ENCODE measurements around the gene SSMEM1.
A peak's percentile ranks its signal among the peaks of the same experiment; 100 is the strongest.
"Not testable (repeated sequence)": the region's sequence is repeated elsewhere in the genome, so short reads cannot be mapped to it uniquely, and the experiment has no call there.

The SSMEM1 gene

GRCh38 chr7:130232209-130232608 lies 24.5 kb downstream of the SSMEM1 start:
- no peak overlapping the region for H3K23ac ChIP-seq (ENCODE audit: low read length in 2 of 2)
- no peaks in the 10 kb centered on the region for H3K4me1 ChIP-seq (ENCODE audit: control insufficient read depth, insufficient read depth, low read depth, low read length)
- no peak for DNase-seq
- H2BK12ac ChIP-seq (ENCODE audit: low read length in 2 of 2) = peak overlapping the region in 1 of 2 experiments; percentile 54
- no peak overlapping the region for H4K91ac ChIP-seq (ENCODE audit: low read length)
- 80% methylated on average over 1 of the region's 2 CpGs for WGBS
- no peaks in the 10 kb centered on the region for H3K79me1 ChIP-seq (replicated peaks; ENCODE audit: low read length, poor library complexity, severe bottlenecking)
- no peak overlapping the region for H2AK5ac ChIP-seq (ENCODE audit: low read length, severe bottlenecking)
- no peak overlapping the region for H3K9ac ChIP-seq (ENCODE audit: low read length)
- H3K4me3 ChIP-seq (ENCODE audit: insufficient read depth in 1 of 2, low read depth in 1 of 2, low read length in 2 of 2) = no peak overlapping the region
- H2BK120ac ChIP-seq (ENCODE audit: low read depth, low read length) = peak overlapping the region; percentile 57
- no peak overlapping the region for H4K8ac ChIP-seq (ENCODE audit: low read length)
- no peak overlapping the region for H3K14ac ChIP-seq (ENCODE audit: low read length in 2 of 2)
- H3K27ac ChIP-seq (ENCODE audit: low read length, poor library complexity, severe bottlenecking) = no peak overlapping the region
- no peak overlapping the region for H2BK5ac ChIP-seq (ENCODE audit: low read depth, low read length, poor library complexity, severe bottlenecking)
- no peak overlapping the region for H3K4me2 ChIP-seq (ENCODE audit: low read length, poor library complexity, severe bottlenecking)
- H2AFZ ChIP-seq (ENCODE audit: low read depth, low read length) = no peak overlapping the region
- no peaks in the 10 kb centered on the region for H3K9me3 ChIP-seq (ENCODE audit: control insufficient read depth, low read length)
- H3K18ac ChIP-seq (ENCODE audit: low read depth in 1 of 2, low read length in 2 of 2) = no peak overlapping the region
- H2BK15ac ChIP-seq (ENCODE audit: low read depth, poor library complexity, severe bottlenecking) = no peak overlapping the region
- no peaks in the 10 kb centered on the region for H3K36me3 ChIP-seq (ENCODE audit: control insufficient read depth in 1 of 2, insufficient read depth in 2 of 2, low read depth in 1 of 2, low read length in 2 of 2)
- peaks cover 0 to 4% of the 10 kb centered on the region in 2 experiments for H3K27me3 ChIP-seq (ENCODE audit: control insufficient read depth in 1 of 2, insufficient read depth in 1 of 2, low read length in 2 of 2)
- no peak overlapping the region for H3K4ac ChIP-seq (ENCODE audit: low read depth in 1 of 2, low read length in 2 of 2)

- Histone ChIP-seq H3K27ac (ENCODE audit: low read length, poor library complexity, severe bottlenecking) (no peak overlapping the region), H3K4me2 (ENCODE audit: low read length, poor library complexity, severe bottlenecking) (no peak overlapping the region), H3K9me3 (ENCODE audit: control insufficient read depth, low read length) (no peaks in the 10 kb centered on the region), H3K4me3 (ENCODE audit: insufficient read depth in 1 of 2, low read depth in 1 of 2, low read length in 2 of 2) (no peak overlapping the region), H3K14ac (ENCODE audit: low read length in 2 of 2) (no peak overlapping the region), H2BK5ac (ENCODE audit: low read depth, low read length, poor library complexity, severe bottlenecking) (no peak overlapping the region), H3K36me3 (ENCODE audit: control insufficient read depth in 1 of 2, insufficient read depth in 2 of 2, low read depth in 1 of 2, low read length in 2 of 2) (no peaks in the 10 kb centered on the region), H3K23ac (ENCODE audit: low read length in 2 of 2) (no peak overlapping the region), H4K8ac (ENCODE audit: low read length) (no peak overlapping the region), H2BK120ac (ENCODE audit: low read depth, low read length) (no peak overlapping the region), H3K4me1 (ENCODE audit: control insufficient read depth, insufficient read depth, low read depth, low read length) (no peaks in the 10 kb centered on the region), H2BK12ac (ENCODE audit: low read length in 2 of 2) (no peak overlapping the region), H4K91ac (ENCODE audit: low read length) (no peak overlapping the region), H3K27me3 (ENCODE audit: control insufficient read depth in 1 of 2, insufficient read depth in 1 of 2, low read length in 2 of 2) (peaks cover 0 to 4% of the 10 kb centered on the region in 2 experiments), H3K4ac (ENCODE audit: low read depth in 1 of 2, low read length in 2 of 2) (no peak overlapping the region), H3K18ac (ENCODE audit: low read depth in 1 of 2, low read length in 2 of 2) (no peak overlapping the region), H3K79me1 (replicated peaks; ENCODE audit: low read length, poor library complexity, severe bottlenecking) (no peaks in the 10 kb centered on the region), H2BK15ac (ENCODE audit: low read depth, poor library complexity, severe bottlenecking) (no peak overlapping the region), H3K9ac (ENCODE audit: low read length) (no peak overlapping the region), H2AK5ac (ENCODE audit: low read length, severe bottlenecking) (no peak overlapping the region), H2AFZ (ENCODE audit: low read depth, low read length) (no peak overlapping the region)
- 92% methylated on average over 2 of the region's 2 CpGs for WGBS
- no peak for DNase-seq
Observed at GRCh38 chr7:130234078-130234477, 26.4 kb downstream of the SSMEM1 start.

- not testable (repeated sequence) for H3K9ac ChIP-seq (ENCODE audit: low read length); H3K4ac ChIP-seq (ENCODE audit: low read depth in 1 of 2, low read length in 2 of 2); H3K27ac ChIP-seq (ENCODE audit: low read length, poor library complexity, severe bottlenecking); H2AK5ac ChIP-seq (ENCODE audit: low read length, severe bottlenecking); H3K4me1 ChIP-seq (ENCODE audit: control insufficient read depth, insufficient read depth, low read depth, low read length); H3K9me3 ChIP-seq (ENCODE audit: control insufficient read depth, low read length); H3K36me3 ChIP-seq (ENCODE audit: control insufficient read depth in 1 of 2, insufficient read depth in 2 of 2, low read depth in 1 of 2, low read length in 2 of 2); DNase-seq; H3K23ac ChIP-seq (ENCODE audit: low read length in 2 of 2); H2BK12ac ChIP-seq (ENCODE audit: low read length in 2 of 2); H3K4me2 ChIP-seq (ENCODE audit: low read length, poor library complexity, severe bottlenecking); H3K79me1 ChIP-seq (replicated peaks; ENCODE audit: low read length, poor library complexity, severe bottlenecking); H4K8ac ChIP-seq (ENCODE audit: low read length); H3K27me3 ChIP-seq (ENCODE audit: control insufficient read depth in 1 of 2, insufficient read depth in 1 of 2, low read length in 2 of 2); H3K4me3 ChIP-seq (ENCODE audit: insufficient read depth in 1 of 2, low read depth in 1 of 2, low read length in 2 of 2); H4K91ac ChIP-seq (ENCODE audit: low read length); H2AFZ ChIP-seq (ENCODE audit: low read depth, low read length); H3K18ac ChIP-seq (ENCODE audit: low read depth in 1 of 2, low read length in 2 of 2); H2BK5ac ChIP-seq (ENCODE audit: low read depth, low read length, poor library complexity, severe bottlenecking); H2BK120ac ChIP-seq (ENCODE audit: low read depth, low read length); H3K14ac ChIP-seq (ENCODE audit: low read length in 2 of 2); H2BK15ac ChIP-seq (ENCODE audit: low read depth, poor library complexity, severe bottlenecking)
- 91% methylated on average over 4 of the region's 4 CpGs for WGBS
Observed at GRCh38 chr7:130236361-130236760, 28.7 kb downstream of the SSMEM1 start.

- H2BK15ac ChIP-seq (ENCODE audit: low read depth, poor library complexity, severe bottlenecking) = no peak overlapping the region
- no peak overlapping the region for H3K9ac ChIP-seq (ENCODE audit: low read length)
- no peaks in the 10 kb centered on the region for H3K9me3 ChIP-seq (ENCODE audit: control insufficient read depth, low read length)
- no peak overlapping the region for H4K91ac ChIP-seq (ENCODE audit: low read length)
- H3K79me1 ChIP-seq (replicated peaks; ENCODE audit: low read length, poor library complexity, severe bottlenecking) = no peaks in the 10 kb centered on the region
- no peaks in the 10 kb centered on the region for H3K27me3 ChIP-seq (ENCODE audit: control insufficient read depth in 1 of 2, insufficient read depth in 1 of 2, low read length in 2 of 2)
- 100% methylated on average over 1 of the region's 1 CpG for WGBS
- no peak overlapping the region for H2BK120ac ChIP-seq (ENCODE audit: low read depth, low read length)
- H2AFZ ChIP-seq (ENCODE audit: low read depth, low read length) = no peak overlapping the region
- H2BK5ac ChIP-seq (ENCODE audit: low read depth, low read length, poor library complexity, severe bottlenecking) = no peak overlapping the region
- H3K18ac ChIP-seq (ENCODE audit: low read depth in 1 of 2, low read length in 2 of 2) = no peak overlapping the region
- no peak overlapping the region for H2AK5ac ChIP-seq (ENCODE audit: low read length, severe bottlenecking)
- H3K4ac ChIP-seq (ENCODE audit: low read depth in 1 of 2, low read length in 2 of 2) = no peak overlapping the region
- H3K4me2 ChIP-seq (ENCODE audit: low read length, poor library complexity, severe bottlenecking) = no peak overlapping the region
- H3K4me3 ChIP-seq (ENCODE audit: insufficient read depth in 1 of 2, low read depth in 1 of 2, low read length in 2 of 2) = no peak overlapping the region
- H3K23ac ChIP-seq (ENCODE audit: low read length in 2 of 2) = no peak overlapping the region
- no peak for DNase-seq
- no peaks in the 10 kb centered on the region for H3K36me3 ChIP-seq (ENCODE audit: control insufficient read depth in 1 of 2, insufficient read depth in 2 of 2, low read depth in 1 of 2, low read length in 2 of 2)
- H3K4me1 ChIP-seq (ENCODE audit: control insufficient read depth, insufficient read depth, low read depth, low read length) = no peaks in the 10 kb centered on the region
- H3K27ac ChIP-seq (ENCODE audit: low read length, poor library complexity, severe bottlenecking) = no peak overlapping the region
- H2BK12ac ChIP-seq (ENCODE audit: low read length in 2 of 2) = no peak overlapping the region
- no peak overlapping the region for H4K8ac ChIP-seq (ENCODE audit: low read length)
- H3K14ac ChIP-seq (ENCODE audit: low read length in 2 of 2) = no peak overlapping the region
Observed at GRCh38 chr7:130240240-130240639, 32.6 kb downstream of the SSMEM1 start.
